ENCODE data around the gene ATF1. TPM values are rescaled to one million over a fixed set of nuclear protein-coding genes. Genes with fewer than 3 reads are reported as not detected.
A peak's percentile ranks its signal among the peaks of the same experiment; 100 is the strongest.

ATF1 gene
- total RNA-seq (10 to 100 TPM in 3 of 6 donors, 1 to 10 TPM in 3; 8.2 to 19.4 (median 9.7) TPM), polyA plus RNA-seq (1 to 10 TPM; 2.9 to 8.7 TPM)

DNA sequence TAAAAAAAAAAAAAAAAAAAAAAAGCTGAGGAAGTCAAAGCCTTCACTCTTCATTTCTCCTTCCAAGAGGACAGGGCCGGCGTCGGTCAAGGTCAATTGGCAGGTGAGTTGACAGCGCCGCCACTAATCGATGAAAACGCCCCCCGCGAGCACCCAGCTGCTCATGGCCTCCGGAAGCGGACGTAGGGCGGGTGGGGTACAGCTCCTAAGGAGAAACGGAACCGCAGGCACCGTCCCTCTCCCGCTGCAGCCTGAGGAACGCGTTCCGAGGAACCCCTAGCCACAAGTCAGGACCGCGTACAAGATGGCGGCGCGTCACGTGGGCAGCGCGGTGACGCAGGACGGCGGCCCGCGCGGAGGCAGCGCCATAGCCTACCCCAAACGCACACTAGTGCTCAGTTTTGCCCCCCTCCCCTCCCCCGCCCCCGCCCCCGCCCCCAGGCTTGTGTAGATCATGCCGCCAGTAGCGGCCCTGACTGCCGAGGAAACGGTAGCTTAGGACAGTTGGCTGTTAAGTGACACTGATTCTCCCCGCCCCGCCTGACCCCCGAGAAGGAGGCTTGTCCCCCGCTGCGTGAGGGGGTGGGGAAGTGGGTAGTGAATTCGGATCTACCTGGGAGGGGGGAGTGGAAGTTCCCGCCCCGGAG is at the start of gene ATF1:
ATF1 (plus strand) TSS at position 463 of the 647 bp plus-strand sequence. CDS start 16,045 bp downstream, outside the sequence.
- 0% methylated on average over 41 to 48 of the region's 51 CpGs for WGBS, 2 donors
- peak within 1 kb of the TSS; percentile 83 to 98 (median 91) for H3K4me3 ChIP-seq
- no peak for TF ChIP-seq CTCF (IDR thresholded peaks at IDR 0.05)
- DNase-seq (peak; percentile 84 to 94 (median 91)), FAIRE-seq (no peak), ATAC-seq (peak; percentile 89 to 93 (median 92))
- peak within 1 kb of the TSS; percentile 73 to 97 (median 92) for H3K27ac ChIP-seq
- H3K27me3 ChIP-seq, result no peaks in the 10 kb centered on the region
- H3K36me3 ChIP-seq, result no peaks in the 10 kb centered on the region
- intact Hi-C loops (cut with DNase I), result no loop called here
- H3K4me1 ChIP-seq, result peaks cover 0 to 22% (median 6%) of the 10 kb centered on the region in 3 donors
- H3K9me3 ChIP-seq, result no peaks in the 10 kb centered on the region

- Histone ChIP-seq H3K27me3 (no peaks in the 10 kb centered on the region), H3K27ac (no peak overlapping the region), H3K9me3 (no peaks in the 10 kb centered on the region), H3K4me3 (no peak overlapping the region), H3K4me1 (no peaks in the 10 kb centered on the region), H3K36me3 (peaks cover 0 to 22% (median 4%) of the 10 kb centered on the region in 3 donors)
- no peak for TF ChIP-seq CTCF (IDR thresholded peaks at IDR 0.05)
- intact Hi-C loops (cut with DNase I), result no loop called here
- ATAC-seq (peak in 1 of 4 donors; percentile 23), FAIRE-seq (no peak), DNase-seq (no peak)
- WGBS, 2 donors, result 52 to 59% methylated on average over 2 of the region's 2 CpGs
These were observed 48.7 kb upstream of the ATF1 start for GRCh38 chr12:50715174-50715573.

DNA sequence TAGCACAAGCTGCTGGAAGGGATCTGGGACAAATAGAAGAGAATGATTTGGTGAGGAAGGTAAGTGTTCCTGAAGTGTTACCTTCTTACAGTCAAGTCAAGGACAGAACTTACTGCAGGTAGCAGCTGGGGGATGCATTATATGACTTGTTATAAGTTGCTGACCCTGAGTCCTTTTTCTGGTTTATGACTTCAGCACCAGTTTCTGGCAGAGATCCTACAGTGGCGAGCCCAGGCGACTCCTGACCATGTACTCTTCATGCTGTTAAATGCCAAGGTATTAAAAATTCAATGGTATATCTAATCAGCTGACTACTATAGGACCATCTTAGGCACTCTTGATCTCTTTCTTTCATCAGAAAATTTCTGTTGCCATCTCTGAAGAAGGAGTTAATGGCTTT is 45.1 kb upstream of the ATF1 start:
- H3K9me3 ChIP-seq, result no peaks in the 10 kb centered on the region
- 93 to 100% methylated on average over 2 of the region's 2 CpGs for WGBS, 2 donors
- H3K4me3 ChIP-seq, result no peak overlapping the region
- DNase-seq (no peak), FAIRE-seq (no peak), ATAC-seq (no peak)
- no peaks in the 10 kb centered on the region for H3K4me1 ChIP-seq
- H3K36me3 ChIP-seq, result peaks cover 4 to 40% (median 9%) of the 10 kb centered on the region in 3 donors
- no peak for TF ChIP-seq CTCF (IDR thresholded peaks at IDR 0.05)
- H3K27ac ChIP-seq, result no peak overlapping the region
- no peaks in the 10 kb centered on the region for H3K27me3 ChIP-seq
- intact Hi-C loops (cut with DNase I), result no loop called here

DNA sequence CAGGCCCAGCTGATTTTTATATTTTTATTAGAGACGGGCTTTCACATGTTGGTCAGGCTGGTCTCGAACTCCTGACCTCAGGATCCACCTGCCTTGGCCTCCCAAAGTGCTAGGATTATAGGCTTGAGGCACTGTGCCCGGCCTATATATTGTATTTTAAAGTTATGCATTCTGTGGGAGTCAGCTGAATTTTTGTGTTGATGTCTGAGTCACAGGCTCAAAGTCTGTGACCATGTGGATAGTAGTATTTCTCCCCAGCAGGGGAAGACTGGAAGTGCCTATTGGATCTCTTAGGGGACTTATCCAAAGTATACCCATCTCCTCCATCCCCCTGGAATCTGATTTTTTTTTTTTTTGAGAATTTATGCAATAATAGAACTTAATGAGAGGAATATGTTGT is 43.8 kb upstream of the ATF1 start:
- H3K36me3 ChIP-seq, result peaks cover 4 to 39% (median 9%) of the 10 kb centered on the region in 3 donors
- no peaks in the 10 kb centered on the region for H3K27me3 ChIP-seq
- intact Hi-C loops (cut with DNase I), result no loop called here
- no peak for DNase-seq
- no peak overlapping the region for H3K27ac ChIP-seq
- WGBS, 2 donors, result 95 to 97% methylated on average over 3 of the region's 3 CpGs
- no peak for TF ChIP-seq CTCF (IDR thresholded peaks at IDR 0.05)
- FAIRE-seq, result no peak
- H3K9me3 ChIP-seq, result no peaks in the 10 kb centered on the region
- no peak for ATAC-seq
- peaks cover 0 to 10% (median 0%) of the 10 kb centered on the region in 3 donors for H3K4me1 ChIP-seq
- H3K4me3 ChIP-seq, result no peak overlapping the region

DNA sequence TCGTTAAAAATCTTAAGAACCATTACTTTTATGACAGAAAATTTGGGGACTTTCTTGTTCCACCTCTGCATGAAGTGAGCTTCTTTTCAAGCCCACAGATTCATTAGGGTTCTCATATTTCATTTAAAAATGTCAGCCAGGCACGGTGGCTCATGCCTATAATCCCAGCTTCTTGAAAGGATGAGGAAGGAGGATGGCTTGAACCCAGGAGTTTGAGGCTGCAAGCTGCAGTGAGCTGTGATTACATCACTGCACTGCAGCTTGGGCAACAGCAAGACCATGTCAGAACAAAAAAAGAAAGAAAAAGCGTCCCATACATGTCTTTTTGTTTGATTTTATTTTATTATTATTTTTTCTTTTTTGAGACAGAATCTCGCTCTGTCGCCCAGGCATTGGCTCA is 43.4 kb upstream of the ATF1 start:
- no peak for TF ChIP-seq CTCF (IDR thresholded peaks at IDR 0.05)
- Histone ChIP-seq H3K4me1 (peaks cover 2 to 14% (median 3%) of the 10 kb centered on the region in 3 donors), H3K9me3 (no peaks in the 10 kb centered on the region), H3K4me3 (no peak overlapping the region), H3K27ac (no peak overlapping the region), H3K36me3 (peaks cover 4 to 39% (median 9%) of the 10 kb centered on the region in 3 donors), H3K27me3 (no peaks in the 10 kb centered on the region)
- FAIRE-seq (no peak), ATAC-seq (no peak), DNase-seq (no peak)
- intact Hi-C loops (cut with DNase I), result no loop called here
- WGBS, 2 donors, result 89% methylated on average over 5 of the region's 5 CpGs
